WTC11 (cell line): Measurements from ENCODE around the gene AKT1. TPM values are rescaled to one million over a fixed set of nuclear protein-coding genes. Genes with fewer than 3 reads are reported as not detected.

Experiments used
- ATAC-seq: fragments of 200-7000 bp; cut with Tn5 transposase; 2 replicates; pipeline ENCODE4 v1.10.0; 2021; ENCODE audit warnings: mild to moderate bottlenecking, moderate library complexity
- CTCF ChIA-PET: fragments of 300-600 bp; sonication (Branson Sonifier 250); formaldehyde crosslinking; loops from one replicate; lab custom pipeline; 2021; ENCODE audit warnings: antibody characterized with exemption; lab: Charles Lee
- POLR2A ChIA-PET: fragments of 350-600 bp; sonication (Branson Sonifier 250); formaldehyde crosslinking; loops from one replicate; lab custom pipeline; 2021; ENCODE audit warnings: antibody characterized with exemption; lab: Charles Lee
- DNase-seq: peaks from one replicate; pipeline ENCODE4 v3.0.0; 2021; ENCODE audit warnings: low spot score
- H3K27ac Mint-ChIP-seq: 2 replicates; pipeline ENCODE4 v1.8.0; 2021; ENCODE audit warnings: mixed read lengths
- H3K27me3 Mint-ChIP-seq: 2 replicates; pipeline ENCODE4 v1.8.0; 2021; ENCODE audit warnings: low read depth, mild to moderate bottlenecking, moderate library complexity, mixed read lengths
- H3K36me3 Mint-ChIP-seq: 2 replicates; pipeline ENCODE4 v1.8.0; 2021; ENCODE audit warnings: mixed read lengths
- H3K4me1 Mint-ChIP-seq: 2 replicates; pipeline ENCODE4 v1.8.0; 2022; ENCODE audit warnings: mixed read lengths
- H3K4me3 Mint-ChIP-seq: 2 replicates; pipeline ENCODE4 v1.8.0; 2021; ENCODE audit warnings: mild to moderate bottlenecking, moderate library complexity, mixed read lengths
- H3K9me3 Mint-ChIP-seq: 2 replicates; pipeline ENCODE4 v1.8.0; 2021; ENCODE audit warnings: mixed read lengths
- RORB ChIP-seq: fragments of 250-450 bp; sonication (Bioruptor Pico); IDR thresholded peaks from 2 replicates; pipeline ENCODE4 v1.9.0; 2021; ENCODE audit warnings: mild to moderate bottlenecking
- TCF7 ChIP-seq: sonication (generic); formaldehyde crosslinking; IDR thresholded peaks from 2 replicates; pipeline ENCODE4 v1.8.0; 2022; ENCODE audit warnings: mild to moderate bottlenecking, low read depth, missing genetic modification reagents, moderate library complexity
- TEAD1 ChIP-seq: sonication (generic); formaldehyde crosslinking; IDR thresholded peaks from 2 replicates; pipeline ENCODE4 v1.8.0; 2022; ENCODE audit warnings: mild to moderate bottlenecking, missing genetic modification reagents
- ZNF317 ChIP-seq: sonication (generic); formaldehyde crosslinking; IDR thresholded peaks from 2 replicates; pipeline ENCODE4 v1.8.1; 2023; ENCODE audit warnings: low read depth, mild to moderate bottlenecking, moderate library complexity, missing genetic modification reagents, borderline replicate concordance
- ZNF416 ChIP-seq: fragments of 250-450 bp; sonication (Bioruptor Pico); IDR thresholded peaks from 2 replicates; pipeline ENCODE4 v1.9.0; 2021; ENCODE audit warnings: mild to moderate bottlenecking, inconsistent platforms
- ZNF671 ChIP-seq: fragments of 250-450 bp; sonication (Bioruptor Pico); IDR thresholded peaks from 2 replicates; pipeline ENCODE4 v1.8.0; 2021; ENCODE audit warnings: mild to moderate bottlenecking
- total RNA-seq: library from RNA; stranded (reverse); gene quantifications from 3 replicates; pipeline ENCODE4 v1.2.3, GENCODE V29; 2021
- TF ChIP-seq, protein P1 (sequence below): sonication (generic); formaldehyde crosslinking; conservative IDR thresholded peaks from 2 replicates; pipeline ENCODE4 v1.8.1; 2023; ENCODE audit warnings: mild to moderate bottlenecking, low read depth, missing genetic modification reagents, moderate library complexity
- TF ChIP-seq, protein P2 (sequence below): sonication (generic); formaldehyde crosslinking; IDR thresholded peaks from 2 replicates; pipeline ENCODE4 v1.8.1; 2022; ENCODE audit warnings: low read depth, missing genetic modification reagents, borderline replicate concordance
- TF ChIP-seq, protein P3 (sequence below): fragments of 200-600 bp; IDR thresholded peaks from 2 replicates; pipeline ENCODE4 v1.8.0; 2022; ENCODE audit warnings: antibody characterized with exemption
- TF ChIP-seq, protein P4 (sequence below): fragments of 250-450 bp; sonication (Bioruptor Pico); IDR thresholded peaks from 2 replicates; pipeline ENCODE4 v2.1.2; 2022; ENCODE audit warnings: mild to moderate bottlenecking, moderate library complexity
- TF ChIP-seq, protein P5 (sequence below): sonication (generic); formaldehyde crosslinking; IDR thresholded peaks from 2 replicates; pipeline ENCODE4 v1.8.0; 2022; ENCODE audit warnings: mild to moderate bottlenecking, missing genetic modification reagents
- TF ChIP-seq, protein P6 (sequence below): fragments of 250-450 bp; sonication (Bioruptor Pico); IDR thresholded peaks from 2 replicates; pipeline ENCODE4 v1.9.0; 2021; ENCODE audit warnings: mild to moderate bottlenecking
- TF ChIP-seq, protein P7 (sequence below): sonication (generic); formaldehyde crosslinking; IDR thresholded peaks from 2 replicates; pipeline ENCODE4 v1.8.1; 2022; ENCODE audit warnings: low read depth, mild to moderate bottlenecking, moderate library complexity, missing genetic modification reagents, borderline replicate concordance
- TF ChIP-seq, protein P8 (sequence below): fragments of 250-450 bp; sonication (Bioruptor Pico); IDR thresholded peaks from 2 replicates; pipeline ENCODE4 v1.9.0; 2021; ENCODE audit warnings: mild to moderate bottlenecking
- TF ChIP-seq, protein P9 (sequence below): sonication (generic); formaldehyde crosslinking; IDR thresholded peaks from 2 replicates; pipeline ENCODE4 v1.8.0; 2022; ENCODE audit warnings: mild to moderate bottlenecking, missing genetic modification reagents
- TF ChIP-seq, protein P10 (sequence below): sonication (generic); formaldehyde crosslinking; IDR thresholded peaks from 2 replicates; pipeline ENCODE4 v1.8.1; 2023; ENCODE audit warnings: mild to moderate bottlenecking, missing genetic modification reagents

The AKT1 gene
- total RNA-seq, 1 experiment from 2014 or later = 121 TPM

DNA sequence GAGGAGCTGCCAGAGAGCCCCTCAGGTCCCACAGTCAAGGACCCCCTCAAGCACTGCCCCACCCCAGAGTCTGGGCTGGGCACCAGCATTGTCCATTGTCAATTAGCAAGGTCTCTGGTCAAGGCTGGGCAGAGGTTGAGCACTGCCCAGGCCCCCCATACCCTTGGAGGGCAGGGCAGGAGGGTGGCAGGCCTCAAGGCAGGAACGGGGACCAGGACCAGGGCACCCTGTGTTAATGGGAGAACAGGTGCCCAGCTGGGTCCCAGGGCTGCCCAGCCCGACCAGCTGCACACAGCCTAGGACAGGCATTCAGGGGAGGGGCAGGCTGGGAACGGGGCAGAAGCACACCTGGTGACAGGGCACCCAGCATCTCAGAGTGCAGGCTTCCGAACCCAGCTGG, 24.2 kb downstream of the AKT1 start (continued):
- TF ChIP-seq, protein P1, sequence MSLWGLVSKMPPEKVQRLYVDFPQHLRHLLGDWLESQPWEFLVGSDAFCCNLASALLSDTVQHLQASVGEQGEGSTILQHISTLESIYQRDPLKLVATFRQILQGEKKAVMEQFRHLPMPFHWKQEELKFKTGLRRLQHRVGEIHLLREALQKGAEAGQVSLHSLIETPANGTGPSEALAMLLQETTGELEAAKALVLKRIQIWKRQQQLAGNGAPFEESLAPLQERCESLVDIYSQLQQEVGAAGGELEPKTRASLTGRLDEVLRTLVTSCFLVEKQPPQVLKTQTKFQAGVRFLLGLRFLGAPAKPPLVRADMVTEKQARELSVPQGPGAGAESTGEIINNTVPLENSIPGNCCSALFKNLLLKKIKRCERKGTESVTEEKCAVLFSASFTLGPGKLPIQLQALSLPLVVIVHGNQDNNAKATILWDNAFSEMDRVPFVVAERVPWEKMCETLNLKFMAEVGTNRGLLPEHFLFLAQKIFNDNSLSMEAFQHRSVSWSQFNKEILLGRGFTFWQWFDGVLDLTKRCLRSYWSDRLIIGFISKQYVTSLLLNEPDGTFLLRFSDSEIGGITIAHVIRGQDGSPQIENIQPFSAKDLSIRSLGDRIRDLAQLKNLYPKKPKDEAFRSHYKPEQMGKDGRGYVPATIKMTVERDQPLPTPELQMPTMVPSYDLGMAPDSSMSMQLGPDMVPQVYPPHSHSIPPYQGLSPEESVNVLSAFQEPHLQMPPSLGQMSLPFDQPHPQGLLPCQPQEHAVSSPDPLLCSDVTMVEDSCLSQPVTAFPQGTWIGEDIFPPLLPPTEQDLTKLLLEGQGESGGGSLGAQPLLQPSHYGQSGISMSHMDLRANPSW (CRISPR knock-in tag) = no peak
- TF ChIP-seq ZNF317 (CRISPR knock-in tag) = no peak

DNA sequence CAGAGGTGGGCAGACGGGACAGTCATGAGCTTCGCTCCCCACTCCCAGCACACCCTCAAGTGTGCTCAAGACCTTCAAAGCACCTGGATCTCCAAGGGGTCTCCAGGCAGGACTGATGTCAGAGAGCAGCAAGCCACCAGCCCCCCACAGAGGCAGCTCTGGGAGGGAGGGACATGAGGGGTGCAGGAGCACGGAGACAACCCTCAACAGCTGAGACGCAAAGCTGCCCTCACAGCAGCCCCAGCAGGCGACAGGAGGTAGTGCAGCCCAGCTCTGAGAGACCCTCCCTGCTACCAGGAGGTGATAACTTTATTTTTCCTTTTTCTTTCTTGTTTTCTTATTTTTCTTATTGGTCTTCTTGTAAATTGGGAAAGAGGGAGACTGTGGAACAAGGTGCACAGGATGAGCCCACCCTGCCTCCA, 24.7 kb downstream of the AKT1 start:
- H3K27ac Mint-ChIP-seq = no peak overlapping the region; the same call in 1 of the 2 replicates
- CTCF ChIA-PET = interaction anchor here (0.6 to 2.5 kb wide), 18 partner anchors 9 to 163 kb away, joined by 3 to 30 read pairs (median 4); partner anchors contain the start of genes AKT1, SIVA1 and ZBTB42
- TF ChIP-seq, protein P2, sequence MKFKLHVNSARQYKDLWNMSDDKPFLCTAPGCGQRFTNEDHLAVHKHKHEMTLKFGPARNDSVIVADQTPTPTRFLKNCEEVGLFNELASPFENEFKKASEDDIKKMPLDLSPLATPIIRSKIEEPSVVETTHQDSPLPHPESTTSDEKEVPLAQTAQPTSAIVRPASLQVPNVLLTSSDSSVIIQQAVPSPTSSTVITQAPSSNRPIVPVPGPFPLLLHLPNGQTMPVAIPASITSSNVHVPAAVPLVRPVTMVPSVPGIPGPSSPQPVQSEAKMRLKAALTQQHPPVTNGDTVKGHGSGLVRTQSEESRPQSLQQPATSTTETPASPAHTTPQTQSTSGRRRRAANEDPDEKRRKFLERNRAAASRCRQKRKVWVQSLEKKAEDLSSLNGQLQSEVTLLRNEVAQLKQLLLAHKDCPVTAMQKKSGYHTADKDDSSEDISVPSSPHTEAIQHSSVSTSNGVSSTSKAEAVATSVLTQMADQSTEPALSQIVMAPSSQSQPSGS (CRISPR knock-in tag) = no peak
- TF ChIP-seq, protein P3, sequence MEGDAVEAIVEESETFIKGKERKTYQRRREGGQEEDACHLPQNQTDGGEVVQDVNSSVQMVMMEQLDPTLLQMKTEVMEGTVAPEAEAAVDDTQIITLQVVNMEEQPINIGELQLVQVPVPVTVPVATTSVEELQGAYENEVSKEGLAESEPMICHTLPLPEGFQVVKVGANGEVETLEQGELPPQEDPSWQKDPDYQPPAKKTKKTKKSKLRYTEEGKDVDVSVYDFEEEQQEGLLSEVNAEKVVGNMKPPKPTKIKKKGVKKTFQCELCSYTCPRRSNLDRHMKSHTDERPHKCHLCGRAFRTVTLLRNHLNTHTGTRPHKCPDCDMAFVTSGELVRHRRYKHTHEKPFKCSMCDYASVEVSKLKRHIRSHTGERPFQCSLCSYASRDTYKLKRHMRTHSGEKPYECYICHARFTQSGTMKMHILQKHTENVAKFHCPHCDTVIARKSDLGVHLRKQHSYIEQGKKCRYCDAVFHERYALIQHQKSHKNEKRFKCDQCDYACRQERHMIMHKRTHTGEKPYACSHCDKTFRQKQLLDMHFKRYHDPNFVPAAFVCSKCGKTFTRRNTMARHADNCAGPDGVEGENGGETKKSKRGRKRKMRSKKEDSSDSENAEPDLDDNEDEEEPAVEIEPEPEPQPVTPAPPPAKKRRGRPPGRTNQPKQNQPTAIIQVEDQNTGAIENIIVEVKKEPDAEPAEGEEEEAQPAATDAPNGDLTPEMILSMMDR = peak; percentile 41
- H3K4me1 Mint-ChIP-seq = peaks cover 17% of the 10 kb centered on the region
- H3K27me3 Mint-ChIP-seq = no peaks in the 10 kb centered on the region
- DNase-seq (no peak), ATAC-seq (no peak)
- POLR2A ChIA-PET = no interaction called here
- H3K36me3 Mint-ChIP-seq = peaks cover 34% of the 10 kb centered on the region
- peaks cover 10% of the 10 kb centered on the region for H3K9me3 Mint-ChIP-seq
- no peak overlapping the region for H3K4me3 Mint-ChIP-seq

DNA sequence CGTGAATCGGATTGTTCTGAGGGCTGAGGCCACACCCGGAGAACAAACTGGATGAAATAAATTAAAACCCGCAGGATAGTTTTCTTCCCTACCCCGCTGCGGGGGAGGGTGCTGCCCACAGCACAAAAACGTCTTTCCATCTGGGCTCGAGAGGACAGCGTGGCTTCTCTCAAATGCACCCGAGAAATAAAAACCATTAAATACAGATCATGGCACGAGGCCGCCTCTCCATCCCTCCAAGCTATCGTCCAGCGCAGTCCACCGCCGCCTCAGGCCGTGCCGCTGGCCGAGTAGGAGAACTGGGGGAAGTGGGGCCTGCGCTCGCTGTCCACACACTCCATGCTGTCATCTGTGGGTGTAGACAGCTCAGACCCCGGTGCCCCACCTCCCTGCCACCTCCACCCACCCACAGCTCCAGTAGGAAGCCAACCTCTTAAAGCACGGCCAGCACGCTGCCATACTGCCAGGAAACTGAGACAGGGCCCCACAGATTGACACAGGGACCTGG, 25.4 kb downstream of the AKT1 start:
- Mint-ChIP-seq H3K9me3 (peaks cover 17% of the 10 kb centered on the region), H3K27ac (no peak overlapping the region)
- TF ChIP-seq, protein P4, sequence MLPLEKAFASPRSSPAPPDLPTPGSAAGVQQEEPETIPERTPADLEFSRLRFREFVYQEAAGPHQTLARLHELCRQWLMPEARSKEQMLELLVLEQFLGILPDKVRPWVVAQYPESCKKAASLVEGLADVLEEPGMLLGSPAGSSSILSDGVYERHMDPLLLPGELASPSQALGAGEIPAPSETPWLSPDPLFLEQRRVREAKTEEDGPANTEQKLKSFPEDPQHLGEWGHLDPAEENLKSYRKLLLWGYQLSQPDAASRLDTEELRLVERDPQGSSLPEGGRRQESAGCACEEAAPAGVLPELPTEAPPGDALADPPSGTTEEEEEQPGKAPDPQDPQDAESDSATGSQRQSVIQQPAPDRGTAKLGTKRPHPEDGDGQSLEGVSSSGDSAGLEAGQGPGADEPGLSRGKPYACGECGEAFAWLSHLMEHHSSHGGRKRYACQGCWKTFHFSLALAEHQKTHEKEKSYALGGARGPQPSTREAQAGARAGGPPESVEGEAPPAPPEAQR = no peak
- no peak for TF ChIP-seq ZNF671
- TF ChIP-seq, protein P5, sequence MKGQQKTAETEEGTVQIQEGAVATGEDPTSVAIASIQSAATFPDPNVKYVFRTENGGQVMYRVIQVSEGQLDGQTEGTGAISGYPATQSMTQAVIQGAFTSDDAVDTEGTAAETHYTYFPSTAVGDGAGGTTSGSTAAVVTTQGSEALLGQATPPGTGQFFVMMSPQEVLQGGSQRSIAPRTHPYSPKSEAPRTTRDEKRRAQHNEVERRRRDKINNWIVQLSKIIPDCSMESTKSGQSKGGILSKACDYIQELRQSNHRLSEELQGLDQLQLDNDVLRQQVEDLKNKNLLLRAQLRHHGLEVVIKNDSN = no peak
- no peak for TF ChIP-seq ZNF416
- TF ChIP-seq, protein P6, sequence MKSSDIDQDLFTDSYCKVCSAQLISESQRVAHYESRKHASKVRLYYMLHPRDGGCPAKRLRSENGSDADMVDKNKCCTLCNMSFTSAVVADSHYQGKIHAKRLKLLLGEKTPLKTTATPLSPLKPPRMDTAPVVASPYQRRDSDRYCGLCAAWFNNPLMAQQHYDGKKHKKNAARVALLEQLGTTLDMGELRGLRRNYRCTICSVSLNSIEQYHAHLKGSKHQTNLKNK (CRISPR knock-in tag) = no peak
- TF ChIP-seq, protein P7, sequence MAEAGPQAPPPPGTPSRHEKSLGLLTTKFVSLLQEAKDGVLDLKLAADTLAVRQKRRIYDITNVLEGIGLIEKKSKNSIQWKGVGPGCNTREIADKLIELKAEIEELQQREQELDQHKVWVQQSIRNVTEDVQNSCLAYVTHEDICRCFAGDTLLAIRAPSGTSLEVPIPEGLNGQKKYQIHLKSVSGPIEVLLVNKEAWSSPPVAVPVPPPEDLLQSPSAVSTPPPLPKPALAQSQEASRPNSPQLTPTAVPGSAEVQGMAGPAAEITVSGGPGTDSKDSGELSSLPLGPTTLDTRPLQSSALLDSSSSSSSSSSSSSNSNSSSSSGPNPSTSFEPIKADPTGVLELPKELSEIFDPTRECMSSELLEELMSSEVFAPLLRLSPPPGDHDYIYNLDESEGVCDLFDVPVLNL = no peak
- TF ChIP-seq, protein P8, sequence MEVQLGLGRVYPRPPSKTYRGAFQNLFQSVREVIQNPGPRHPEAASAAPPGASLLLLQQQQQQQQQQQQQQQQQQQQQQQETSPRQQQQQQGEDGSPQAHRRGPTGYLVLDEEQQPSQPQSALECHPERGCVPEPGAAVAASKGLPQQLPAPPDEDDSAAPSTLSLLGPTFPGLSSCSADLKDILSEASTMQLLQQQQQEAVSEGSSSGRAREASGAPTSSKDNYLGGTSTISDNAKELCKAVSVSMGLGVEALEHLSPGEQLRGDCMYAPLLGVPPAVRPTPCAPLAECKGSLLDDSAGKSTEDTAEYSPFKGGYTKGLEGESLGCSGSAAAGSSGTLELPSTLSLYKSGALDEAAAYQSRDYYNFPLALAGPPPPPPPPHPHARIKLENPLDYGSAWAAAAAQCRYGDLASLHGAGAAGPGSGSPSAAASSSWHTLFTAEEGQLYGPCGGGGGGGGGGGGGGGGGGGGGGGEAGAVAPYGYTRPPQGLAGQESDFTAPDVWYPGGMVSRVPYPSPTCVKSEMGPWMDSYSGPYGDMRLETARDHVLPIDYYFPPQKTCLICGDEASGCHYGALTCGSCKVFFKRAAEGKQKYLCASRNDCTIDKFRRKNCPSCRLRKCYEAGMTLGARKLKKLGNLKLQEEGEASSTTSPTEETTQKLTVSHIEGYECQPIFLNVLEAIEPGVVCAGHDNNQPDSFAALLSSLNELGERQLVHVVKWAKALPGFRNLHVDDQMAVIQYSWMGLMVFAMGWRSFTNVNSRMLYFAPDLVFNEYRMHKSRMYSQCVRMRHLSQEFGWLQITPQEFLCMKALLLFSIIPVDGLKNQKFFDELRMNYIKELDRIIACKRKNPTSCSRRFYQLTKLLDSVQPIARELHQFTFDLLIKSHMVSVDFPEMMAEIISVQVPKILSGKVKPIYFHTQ (CRISPR knock-in tag) = no peak
- TF ChIP-seq, protein P9, sequence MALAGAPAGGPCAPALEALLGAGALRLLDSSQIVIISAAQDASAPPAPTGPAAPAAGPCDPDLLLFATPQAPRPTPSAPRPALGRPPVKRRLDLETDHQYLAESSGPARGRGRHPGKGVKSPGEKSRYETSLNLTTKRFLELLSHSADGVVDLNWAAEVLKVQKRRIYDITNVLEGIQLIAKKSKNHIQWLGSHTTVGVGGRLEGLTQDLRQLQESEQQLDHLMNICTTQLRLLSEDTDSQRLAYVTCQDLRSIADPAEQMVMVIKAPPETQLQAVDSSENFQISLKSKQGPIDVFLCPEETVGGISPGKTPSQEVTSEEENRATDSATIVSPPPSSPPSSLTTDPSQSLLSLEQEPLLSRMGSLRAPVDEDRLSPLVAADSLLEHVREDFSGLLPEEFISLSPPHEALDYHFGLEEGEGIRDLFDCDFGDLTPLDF (CRISPR knock-in tag) = no peak
- TF ChIP-seq, protein P10, sequence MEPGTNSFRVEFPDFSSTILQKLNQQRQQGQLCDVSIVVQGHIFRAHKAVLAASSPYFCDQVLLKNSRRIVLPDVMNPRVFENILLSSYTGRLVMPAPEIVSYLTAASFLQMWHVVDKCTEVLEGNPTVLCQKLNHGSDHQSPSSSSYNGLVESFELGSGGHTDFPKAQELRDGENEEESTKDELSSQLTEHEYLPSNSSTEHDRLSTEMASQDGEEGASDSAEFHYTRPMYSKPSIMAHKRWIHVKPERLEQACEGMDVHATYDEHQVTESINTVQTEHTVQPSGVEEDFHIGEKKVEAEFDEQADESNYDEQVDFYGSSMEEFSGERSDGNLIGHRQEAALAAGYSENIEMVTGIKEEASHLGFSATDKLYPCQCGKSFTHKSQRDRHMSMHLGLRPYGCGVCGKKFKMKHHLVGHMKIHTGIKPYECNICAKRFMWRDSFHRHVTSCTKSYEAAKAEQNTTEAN = no peak
- TF ChIP-seq TCF7 (CRISPR knock-in tag) = no peak
- TF ChIP-seq RORB = no peak
- TF ChIP-seq TEAD1 = no peak

More for the DNA sequence above, 25.4 kb downstream of the AKT1 start:
- Mint-ChIP-seq H3K36me3 (peaks cover 34% of the 10 kb centered on the region), H3K4me1 (peaks cover 17% of the 10 kb centered on the region), H3K4me3 (no peak overlapping the region), H3K27me3 (no peaks in the 10 kb centered on the region; the same call in 1 of the 2 replicates)
- POLR2A ChIA-PET = no interaction called here
- CTCF ChIA-PET = interaction anchor here (0.8 to 2.5 kb wide), 16 partner anchors 10 to 163 kb away, joined by 3 to 30 read pairs (median 4); partner anchors contain the start of genes AKT1, SIVA1 and ZBTB42
- no peak for ATAC-seq
- no peak for DNase-seq
